Fibroblast of skin of right biceps (primary cell): Measurements from ENCODE around the gene RFPL1.
"Not testable (repeated sequence)": the region's sequence is repeated elsewhere in the genome, so short reads cannot be mapped to it uniquely, and the experiment has no call there.

Source experiments
- DNase-seq: peaks from one replicate; pipeline ENCODE4 v3.0.0-alpha.2; 2013

The RFPL1 gene

GRCh38 chr22:29438283-29438682 is at the start of gene RFPL1:
Gene RFPL1, plus strand, starts transcription at chr22:29438583.
- DNase-seq: not testable (repeated sequence)

GRCh38 chr22:29388759-29389090 is 49.7 kb upstream of the RFPL1 start:
- DNase-seq: no peak

- no peak for DNase-seq
These were observed 48.1 kb upstream of the RFPL1 start for GRCh38 chr22:29390270-29390669.

- DNase-seq: no peak
These were observed 46.8 kb upstream of the RFPL1 start for GRCh38 chr22:29391546-29391945.

GRCh38 chr22:29393019-29393608 is 45.3 kb upstream of the RFPL1 start:
- no peak for DNase-seq

GRCh38 chr22:29394931-29395581 is 43.3 kb upstream of the RFPL1 start:
- DNase-seq: peak; percentile 64

GRCh38 chr22:29396126-29396525 is 42.3 kb upstream of the RFPL1 start:
- DNase-seq: no peak

- DNase-seq: no peak
These were observed 40.6 kb upstream of the RFPL1 start for GRCh38 chr22:29397791-29398190.

- no peak for DNase-seq
These were observed 37.8 kb upstream of the RFPL1 start for GRCh38 chr22:29400576-29400975.

- not testable (repeated sequence) for DNase-seq
These were observed 36.8 kb upstream of the RFPL1 start for GRCh38 chr22:29401538-29401937.

GRCh38 chr22:29408940-29409339 is 29.4 kb upstream of the RFPL1 start:
- no peak for DNase-seq

GRCh38 chr22:29411569-29412211 is 26.7 kb upstream of the RFPL1 start:
- DNase-seq: not testable (repeated sequence)

- DNase-seq: not testable (repeated sequence)
These were observed 25.6 kb upstream of the RFPL1 start for GRCh38 chr22:29412772-29413171.

- DNase-seq: not testable (repeated sequence)
These were observed 23.3 kb upstream of the RFPL1 start for GRCh38 chr22:29414951-29415591.

- not testable (repeated sequence) for DNase-seq
These were observed 19.7 kb upstream of the RFPL1 start for GRCh38 chr22:29418704-29419103.

- no peak for DNase-seq
These were observed 11.9 kb upstream of the RFPL1 start for GRCh38 chr22:29426476-29426875.

- DNase-seq: peak; percentile 7
These were observed 11.1 kb upstream of the RFPL1 start for GRCh38 chr22:29427176-29427760.

- no peak for DNase-seq
These were observed 6.4 kb upstream of the RFPL1 start for GRCh38 chr22:29431986-29432385.

- no peak for DNase-seq
These were observed 4.5 kb upstream of the RFPL1 start for GRCh38 chr22:29433856-29434255.

GRCh38 chr22:29434288-29434687 is 4.1 kb upstream of the RFPL1 start:
- DNase-seq: no peak

GRCh38 chr22:29435236-29436136 is 2.9 kb upstream of the RFPL1 start:
- DNase-seq: no peak

GRCh38 chr22:29442976-29443375 is 4.6 kb downstream of the RFPL1 start:
- peak; percentile 18 for DNase-seq
